Hepatocyte (in vitro differentiated cells): Measurements from ENCODE around the gene ABCA10.

ENCODE experiments used
- CTCF ChIP-seq: fragments of 200-600 bp; sonication (generic); IDR thresholded peaks from 2 replicates; pipeline ENCODE4 v1.5.1; 2016; ENCODE audit warnings: antibody characterized with exemption, mild to moderate bottlenecking; ENCODE audit not compliant: poor library complexity
- EZH2 ChIP-seq: fragments of 200-600 bp; sonication (generic); IDR thresholded peaks from 2 replicates; pipeline ENCODE4 v1.6.1; 2016; ENCODE audit warnings: antibody characterized with exemption, mild to moderate bottlenecking, borderline replicate concordance
- EZH2phosphoT487 ChIP-seq: fragments of 200-600 bp; sonication (generic); IDR thresholded peaks from one replicate; pipeline ENCODE4 v1.6.1; 2018; ENCODE audit warnings: antibody characterized with exemption, mild to moderate bottlenecking, low read depth, moderate library complexity; ENCODE audit not compliant: unreplicated experiment, severe bottlenecking

GRCh38 chr17:69159418-69159817 is 69.2 kb downstream of the ABCA10 start:
- TF ChIP-seq CTCF (no peak), EZH2 (no peak), EZH2phosphoT487 (no peak)
